OCI-LY7 (cell line): Measurements from ENCODE around the gene CIB1. TPM values are rescaled to one million over a fixed set of nuclear protein-coding genes. Genes with fewer than 3 reads are reported as not detected.
"Not testable (repeated sequence)": the region's sequence is repeated elsewhere in the genome, so short reads cannot be mapped to it uniquely, and the experiment has no call there.

Experiments
- BruUV-seq: library from RNA; stranded (reverse); fragments of 400-500 nt; replicated peaks from 2 replicates; lab custom pipeline; 2021; lab: Mats Ljungman, UMichigan
- CTCF ChIA-PET: fragments of 300-600 bp; sonication (Branson Sonifier 250); formaldehyde crosslinking; loops from one replicate; lab custom pipeline; 2022; ENCODE audit warnings: antibody characterized with exemption; ENCODE audit not compliant: unreplicated experiment; lab: Charles Lee
- POLR2A ChIA-PET: fragments of 300-600 bp; sonication (Branson Sonifier 250); formaldehyde crosslinking; loops from one replicate; lab custom pipeline; 2022; ENCODE audit warnings: antibody characterized with exemption; lab: Charles Lee
- DNase-seq: peaks from one replicate; pipeline ENCODE4 v3.0.0-alpha.2; 2015; ENCODE audit warnings: low spot score
- H2AFZ ChIP-seq: fragments of 200-600 bp; sonication (generic), shearing (Covaris generic); 2 replicates; pipeline ENCODE4 v1.6.1; 2014; ENCODE audit warnings: mild to moderate bottlenecking, antibody characterized with exemption, low read length, moderate library complexity
- H3K27ac ChIP-seq: fragments of 200-600 bp; sonication (generic); 2 replicates; pipeline ENCODE4 v1.5.1; 2014; ENCODE audit warnings: mixed run types, low read depth, mild to moderate bottlenecking, moderate library complexity, low read length, inconsistent platforms; ENCODE audit not compliant: poor library complexity, severe bottlenecking
- H3K36me3 ChIP-seq: fragments of 200-600 bp; sonication (generic); 2 replicates; pipeline ENCODE4 v1.6.1; 2014; ENCODE audit warnings: mild to moderate bottlenecking, antibody characterized with exemption, low read length, moderate library complexity, mixed read lengths; ENCODE audit not compliant: insufficient read depth
- H3K4me1 ChIP-seq: fragments of 200-600 bp; sonication (generic); 2 replicates; pipeline ENCODE4 v1.5.1; 2014; ENCODE audit warnings: mild to moderate bottlenecking, low read length; ENCODE audit not compliant: insufficient read depth, poor library complexity, severe bottlenecking
- H3K4me2 ChIP-seq: fragments of 200-600 bp; sonication (generic); 2 replicates; pipeline ENCODE4 v1.6.1; 2014; ENCODE audit warnings: mild to moderate bottlenecking, low read length
- H3K4me3 ChIP-seq: fragments of 200-600 bp; sonication (generic); 2 replicates; pipeline ENCODE4 v1.5.1; 2014; ENCODE audit warnings: mild to moderate bottlenecking, low read depth, low read length; ENCODE audit not compliant: poor library complexity, severe bottlenecking
- H3K79me2 ChIP-seq: fragments of 200-600 bp; sonication (generic); 2 replicates; pipeline ENCODE4 v1.6.1; 2016; ENCODE audit warnings: low read depth, mild to moderate bottlenecking, low read length, moderate library complexity, mixed read lengths; ENCODE audit not compliant: insufficient read depth
- H3K9me2 ChIP-seq: fragments of 200-600 bp; sonication (generic); 2 replicates; pipeline ENCODE4 v1.6.1; 2016; ENCODE audit warnings: mild to moderate bottlenecking, low read length, mixed read lengths; ENCODE audit not compliant: insufficient read depth
- H3K9me3 ChIP-seq: fragments of 200-600 bp; sonication (generic); 2 replicates; pipeline ENCODE4 v1.6.1; 2014; ENCODE audit warnings: mild to moderate bottlenecking, mixed run types, low read length, mixed read lengths
- H4K20me1 ChIP-seq: fragments of 200-600 bp; sonication (generic); 2 replicates; pipeline ENCODE4 v1.6.1; 2014; ENCODE audit warnings: mild to moderate bottlenecking, antibody characterized with exemption, low read length, moderate library complexity, mixed read lengths; ENCODE audit not compliant: insufficient read depth
- EZH2phosphoT487 ChIP-seq: fragments of 200-600 bp; sonication (generic); IDR thresholded peaks from 2 replicates; pipeline ENCODE4 v1.6.1; 2018; ENCODE audit warnings: low read depth, borderline replicate concordance, mild to moderate bottlenecking, mixed run types, antibody characterized with exemption, low read length, moderate library complexity, mixed read lengths
- intact Hi-C: fragments of 100-400 bp; cut with micrococcal nuclease; formaldehyde crosslinking; loops from one replicate; pipeline ENCODE4 v1.10.0; 2022; ENCODE audit not compliant: unreplicated experiment
- total RNA-seq, 2 experiments: library from RNA; depleted of rRNA in 1 of 2; stranded (reverse); fragments of >200 nt in 1 of 2; shearing (Covaris generic) in 1 of 2; gene quantifications; 2 replicates each; pipeline ENCODE4 v1.2.3, GENCODE V29; 2014 to 2022
- TF ChIP-seq, protein P1 (sequence below): fragments of 200-600 bp; sonication (generic); conservative IDR thresholded peaks from 2 replicates; pipeline ENCODE4 v1.5.1; 2014; ENCODE audit warnings: mild to moderate bottlenecking, antibody characterized with exemption, low read length, moderate library complexity, mixed read lengths

Gene CIB1
- total RNA-seq, 2 experiments from 2014 or later = 52.8 to 54.5 TPM

DNA sequence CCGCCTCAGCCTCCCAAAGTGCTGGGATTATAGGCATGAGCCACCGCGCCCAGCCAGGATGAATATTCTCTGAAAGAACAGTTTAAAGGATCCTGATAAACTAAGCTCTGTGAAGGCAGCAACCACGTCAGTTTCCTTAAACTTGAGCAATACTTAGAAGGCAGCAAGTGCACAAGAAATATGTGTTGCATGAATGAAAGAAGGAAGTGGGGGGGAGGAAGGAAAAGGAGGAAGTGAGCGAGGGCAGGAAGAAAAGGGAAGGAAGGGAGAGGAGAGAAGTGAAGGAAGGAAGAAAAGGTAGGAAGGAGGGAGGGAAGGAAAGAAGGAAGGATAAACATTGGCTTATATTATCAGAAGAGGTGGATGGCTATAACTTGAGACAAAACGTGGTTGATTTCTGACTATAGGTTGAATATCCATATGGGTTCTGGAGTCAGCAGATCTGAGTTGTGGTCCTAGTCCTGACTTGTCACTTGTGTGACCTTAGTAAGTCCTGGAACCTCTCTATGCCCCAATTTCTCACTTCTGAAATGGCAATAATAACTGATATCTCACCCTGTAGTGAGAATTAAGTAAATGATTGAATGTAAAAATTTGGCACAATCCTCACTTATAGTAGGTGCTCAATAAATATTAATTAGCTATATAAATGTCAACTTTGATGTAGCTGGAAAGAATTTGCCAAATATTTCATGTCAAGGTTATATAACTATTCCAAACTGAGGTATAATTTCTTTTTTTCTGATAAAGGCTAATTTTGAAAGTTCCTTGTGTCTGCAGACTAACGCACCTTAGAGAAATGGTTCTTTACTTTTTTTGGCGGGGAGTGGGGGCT is 44.6 kb downstream of the CIB1 start:
- Histone ChIP-seq H3K4me1 (peaks cover 64% of the 10 kb centered on the region), H2AFZ (no peak overlapping the region), H3K9me2 (no peaks in the 10 kb centered on the region), H3K4me3 (no peak overlapping the region), H3K79me2 (no peaks in the 10 kb centered on the region), H3K9me3 (no peaks in the 10 kb centered on the region), H3K27ac (no peak overlapping the region), H4K20me1 (no peaks in the 10 kb centered on the region), H3K4me2 (peak overlapping the region; percentile 74; the same call in 1 of the 2 replicates), H3K36me3 (no peaks in the 10 kb centered on the region)
- no peak for DNase-seq
- ChIA-PET POLR2A (interaction anchor here (0.6 to 5.1 kb wide), 6 partner anchors 11 to 293 kb away, joined by 3 to 73 read pairs (median 4); partner anchors contain the start of genes CIB1, GDPGP1 and SEMA4B), CTCF (interaction anchor here (1.0 to 1.6 kb wide), 2 partner anchors 11 kb away, joined by 3 to 5 read pairs; no protein-coding TSS in a partner anchor)
- intact Hi-C loops = no loop called here
- no TSS peak for BruUV-seq
- TF ChIP-seq, protein P1, sequence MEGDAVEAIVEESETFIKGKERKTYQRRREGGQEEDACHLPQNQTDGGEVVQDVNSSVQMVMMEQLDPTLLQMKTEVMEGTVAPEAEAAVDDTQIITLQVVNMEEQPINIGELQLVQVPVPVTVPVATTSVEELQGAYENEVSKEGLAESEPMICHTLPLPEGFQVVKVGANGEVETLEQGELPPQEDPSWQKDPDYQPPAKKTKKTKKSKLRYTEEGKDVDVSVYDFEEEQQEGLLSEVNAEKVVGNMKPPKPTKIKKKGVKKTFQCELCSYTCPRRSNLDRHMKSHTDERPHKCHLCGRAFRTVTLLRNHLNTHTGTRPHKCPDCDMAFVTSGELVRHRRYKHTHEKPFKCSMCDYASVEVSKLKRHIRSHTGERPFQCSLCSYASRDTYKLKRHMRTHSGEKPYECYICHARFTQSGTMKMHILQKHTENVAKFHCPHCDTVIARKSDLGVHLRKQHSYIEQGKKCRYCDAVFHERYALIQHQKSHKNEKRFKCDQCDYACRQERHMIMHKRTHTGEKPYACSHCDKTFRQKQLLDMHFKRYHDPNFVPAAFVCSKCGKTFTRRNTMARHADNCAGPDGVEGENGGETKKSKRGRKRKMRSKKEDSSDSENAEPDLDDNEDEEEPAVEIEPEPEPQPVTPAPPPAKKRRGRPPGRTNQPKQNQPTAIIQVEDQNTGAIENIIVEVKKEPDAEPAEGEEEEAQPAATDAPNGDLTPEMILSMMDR = no peak
- TF ChIP-seq EZH2phosphoT487 = no peak

DNA sequence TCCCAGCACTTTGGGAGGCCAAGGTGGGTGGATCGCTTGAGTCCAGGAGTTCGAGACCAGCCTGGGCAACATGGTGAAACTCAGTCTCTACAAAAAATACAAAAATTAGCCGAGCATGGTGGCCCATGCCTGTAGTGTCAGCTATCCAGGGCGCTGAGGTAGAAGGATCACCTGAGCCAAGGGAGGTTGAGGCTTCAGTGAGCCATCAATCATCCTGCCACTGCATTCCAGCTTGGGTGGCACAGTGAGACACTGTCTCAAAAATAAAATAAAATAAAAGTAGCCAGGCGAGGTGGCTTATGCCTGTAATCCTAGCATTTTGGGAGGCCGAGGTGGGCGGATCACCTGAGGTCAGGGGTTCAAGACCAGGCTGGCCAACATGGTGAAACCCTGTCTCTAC is 45.7 kb downstream of the CIB1 start:
- BruUV-seq, intact Hi-C loops, DNase-seq, CTCF ChIA-PET, H3K36me3 ChIP-seq, H4K20me1 ChIP-seq, H3K79me2 ChIP-seq, H3K27ac ChIP-seq, H3K4me2 ChIP-seq, H3K9me2 ChIP-seq, H3K9me3 ChIP-seq, H2AFZ ChIP-seq, H3K4me3 ChIP-seq: not testable (repeated sequence)
- peaks cover 64% of the 10 kb centered on the region for H3K4me1 ChIP-seq
- POLR2A ChIA-PET = interaction anchor here (0.6 kb wide), 1 partner anchor 79 kb away, joined by 3 read pairs; no protein-coding TSS in a partner anchor

DNA sequence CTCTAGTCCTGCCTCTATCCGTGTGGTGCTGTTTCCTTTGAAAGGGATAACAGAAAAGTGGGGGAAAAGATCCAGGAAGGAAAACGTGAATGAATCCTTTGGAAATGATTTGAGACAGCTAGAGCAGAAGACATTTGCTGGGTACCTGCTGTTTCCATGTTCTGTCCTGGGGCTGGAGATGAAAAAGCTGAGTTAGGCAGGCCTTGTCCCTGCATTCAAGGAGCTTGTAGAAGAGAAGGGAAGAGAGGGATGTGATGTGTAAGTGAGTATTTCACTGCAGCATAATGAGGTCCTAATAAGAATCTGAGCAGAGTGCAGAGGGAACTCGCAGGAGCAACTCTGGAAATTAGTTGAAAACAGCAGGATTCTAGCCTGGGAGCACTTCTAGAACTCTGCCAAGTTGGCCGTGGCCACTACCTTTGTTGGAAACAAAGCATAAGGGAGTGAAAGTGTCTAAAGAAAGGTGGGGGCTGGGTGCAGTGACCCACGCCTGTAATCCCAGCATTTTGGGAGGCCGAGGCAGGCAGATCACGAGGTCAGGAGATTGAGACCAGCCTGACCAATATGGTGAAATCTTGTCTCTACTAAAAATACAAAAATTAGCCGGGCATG is 46.4 kb downstream of the CIB1 start:
- H2AFZ ChIP-seq = no peak overlapping the region
- BruUV-seq = TSS peak; percentile 53
- intact Hi-C loops = no loop called here
- H3K36me3 ChIP-seq = no peaks in the 10 kb centered on the region
- no peaks in the 10 kb centered on the region for H3K9me2 ChIP-seq
- no peaks in the 10 kb centered on the region for H3K9me3 ChIP-seq
- no peak overlapping the region for H3K4me2 ChIP-seq
- DNase-seq = no peak
- ChIA-PET CTCF (interaction anchor here (1.4 kb wide), 1 partner anchor 15 kb away, joined by 3 read pairs; no protein-coding TSS in a partner anchor), POLR2A (interaction anchor here (1.0 to 1.1 kb wide), 2 partner anchors 9 to 13 kb away, joined by 4 read pairs; partner anchors contain the start of gene SEMA4B)
- no peaks in the 10 kb centered on the region for H4K20me1 ChIP-seq
- H3K27ac ChIP-seq = no peak overlapping the region
- TF ChIP-seq EZH2phosphoT487 = no peak
- TF ChIP-seq, protein P1 = no peak
- H3K4me1 ChIP-seq = peaks cover 57% of the 10 kb centered on the region
- no peaks in the 10 kb centered on the region for H3K79me2 ChIP-seq
- no peak overlapping the region for H3K4me3 ChIP-seq
